HEK293T (cell line): ENCODE data around the gene OR10A4.
"Not testable (repeated sequence)": the region's sequence is repeated elsewhere in the genome, so short reads cannot be mapped to it uniquely, and the experiment has no call there.

Experiments
- CTCF ChIA-PET: fragments of 350-600 bp; formaldehyde crosslinking; extraction: SDS; loops from one replicate; lab custom pipeline; 2021; ENCODE audit warnings: antibody characterized with exemption, inconsistent platforms; lab: Yijun Ruan, JAX
- POLR2A ChIA-PET: fragments of 350-600 bp; formaldehyde crosslinking; extraction: SDS; loops from one replicate; lab custom pipeline; 2020; ENCODE audit warnings: antibody characterized with exemption, inconsistent platforms; lab: Yijun Ruan, JAX
- DNase-seq: peaks from one replicate; pipeline ENCODE4 v3.0.0; 2012; ENCODE audit warnings: mixed read lengths; ENCODE audit errors: extremely low spot score
- ARNT ChIP-seq: fragments of 450-650 bp; IDR thresholded peaks from 2 replicates; pipeline ENCODE4 v1.6.1; 2017; ENCODE audit warnings: mild to moderate bottlenecking
- BHLHE40 ChIP-seq: fragments of 450-650 bp; IDR thresholded peaks from 2 replicates; pipeline ENCODE4 v1.6.1; 2016; ENCODE audit warnings: mild to moderate bottlenecking, moderate library complexity, borderline replicate concordance
- CTBP1 ChIP-seq: fragments of 450-650 bp; IDR thresholded peaks from 2 replicates; pipeline ENCODE4 v1.6.1; 2016; ENCODE audit warnings: borderline replicate concordance
- ELF4 ChIP-seq: fragments of 450-650 bp; IDR thresholded peaks from 2 replicates; pipeline ENCODE4 v1.6.1; 2017; ENCODE audit warnings: antibody characterized with exemption
- FOXA1 ChIP-seq: fragments of 450-650 bp; IDR thresholded peaks from 2 replicates; pipeline ENCODE4 v1.6.1; 2016; ENCODE audit warnings: mild to moderate bottlenecking
- FOXK2 ChIP-seq: fragments of 450-650 bp; IDR thresholded peaks from 2 replicates; pipeline ENCODE4 v1.6.1; 2016; ENCODE audit warnings: mild to moderate bottlenecking
- FOXM1 ChIP-seq: fragments of 450-650 bp; IDR thresholded peaks from 2 replicates; pipeline ENCODE4 v1.6.1; 2017; ENCODE audit warnings: mild to moderate bottlenecking, borderline replicate concordance
- HDGF ChIP-seq: fragments of 450-650 bp; IDR thresholded peaks from 2 replicates; pipeline ENCODE4 v1.6.1; 2017; ENCODE audit warnings: antibody characterized with exemption, borderline replicate concordance
- L3MBTL2 ChIP-seq: fragments of 450-650 bp; conservative IDR thresholded peaks from 2 replicates; pipeline ENCODE4 v1.6.1; 2016; ENCODE audit warnings: mild to moderate bottlenecking
- LEF1 ChIP-seq: fragments of 450-650 bp; IDR thresholded peaks from 2 replicates; pipeline ENCODE4 v1.6.1; 2017; ENCODE audit warnings: mild to moderate bottlenecking, borderline replicate concordance
- NFRKB ChIP-seq: fragments of 450-650 bp; IDR thresholded peaks from 2 replicates; pipeline ENCODE4 v1.6.1; 2016; ENCODE audit warnings: mild to moderate bottlenecking, moderate library complexity
- SP1 ChIP-seq: fragments of 450-650 bp; IDR thresholded peaks from 2 replicates; pipeline ENCODE4 v1.6.1; 2017
- SUZ12 ChIP-seq: fragments of 450-650 bp; IDR thresholded peaks from 2 replicates; pipeline ENCODE4 v1.6.1; 2016; ENCODE audit warnings: mild to moderate bottlenecking
- TARDBP ChIP-seq: fragments of 450-650 bp; IDR thresholded peaks from 2 replicates; pipeline ENCODE4 v1.6.1; 2016
- ZNF384 ChIP-seq: fragments of 450-650 bp; IDR thresholded peaks from 2 replicates; pipeline ENCODE4 v1.6.1; 2016
- TF ChIP-seq, protein P1 (sequence below): fragments of 450-650 bp; IDR thresholded peaks from 2 replicates; pipeline ENCODE4 v1.6.1; 2016

The OR10A4 gene

DNA sequence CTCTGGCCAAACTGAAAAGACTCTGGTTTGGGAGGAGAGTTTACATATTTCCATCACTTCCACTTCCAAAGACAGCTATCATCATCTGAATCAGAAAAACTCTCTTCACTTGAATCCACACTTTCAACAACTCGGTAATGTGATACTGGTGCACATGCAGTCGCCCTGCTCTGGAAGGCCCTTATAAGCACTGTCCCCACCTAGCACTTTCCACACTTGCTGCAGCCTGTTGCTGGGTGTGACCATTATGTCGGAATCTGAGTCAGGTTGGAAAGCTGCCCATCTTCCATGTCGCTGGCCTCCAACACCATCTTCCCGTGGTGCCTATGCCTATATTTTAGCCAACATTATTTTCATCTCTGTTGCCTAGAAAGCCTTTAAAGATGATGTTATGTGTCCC, 32.1 kb upstream of the OR10A4 start:
- CTCF ChIA-PET = no interaction called here

DNA sequence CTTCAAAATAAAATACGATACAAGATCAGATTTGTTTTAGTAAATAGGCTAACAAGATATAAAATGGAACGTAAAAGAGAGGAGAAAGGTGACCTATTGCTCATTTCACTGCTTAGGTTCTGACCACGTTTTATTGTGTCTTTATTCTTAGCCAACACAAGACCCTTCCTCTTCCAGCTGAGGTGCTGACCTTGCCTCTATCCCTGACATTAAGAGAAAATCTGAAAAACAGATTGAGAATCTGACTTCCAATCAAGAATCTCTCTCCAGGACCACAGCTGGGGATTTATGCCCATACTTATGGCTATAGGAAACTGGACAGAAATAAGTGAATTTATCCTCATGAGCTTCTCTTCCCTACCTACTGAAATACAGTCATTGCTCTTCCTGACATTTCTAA, 31.0 kb upstream of the OR10A4 start, which contains the start of gene OR10A5:
Gene OR10A5 (plus strand): TSS at position 301 of the 400 bp plus-strand sequence. CDS start 0 bp downstream, at position 301.
- ChIA-PET POLR2A (no interaction called here), CTCF (no interaction called here)
- TF ChIP-seq CTBP1 (no peak), TARDBP (no peak), ZNF384 (no peak), FOXK2 (no peak), SP1 (no peak), LEF1 (no peak), ELF4 (no peak), HDGF (no peak), FOXM1 (no peak), L3MBTL2 (no peak), NFRKB (no peak), SUZ12 (no peak), ARNT (no peak), FOXA1 (no peak), BHLHE40 (no peak)
- TF ChIP-seq, protein P1, sequence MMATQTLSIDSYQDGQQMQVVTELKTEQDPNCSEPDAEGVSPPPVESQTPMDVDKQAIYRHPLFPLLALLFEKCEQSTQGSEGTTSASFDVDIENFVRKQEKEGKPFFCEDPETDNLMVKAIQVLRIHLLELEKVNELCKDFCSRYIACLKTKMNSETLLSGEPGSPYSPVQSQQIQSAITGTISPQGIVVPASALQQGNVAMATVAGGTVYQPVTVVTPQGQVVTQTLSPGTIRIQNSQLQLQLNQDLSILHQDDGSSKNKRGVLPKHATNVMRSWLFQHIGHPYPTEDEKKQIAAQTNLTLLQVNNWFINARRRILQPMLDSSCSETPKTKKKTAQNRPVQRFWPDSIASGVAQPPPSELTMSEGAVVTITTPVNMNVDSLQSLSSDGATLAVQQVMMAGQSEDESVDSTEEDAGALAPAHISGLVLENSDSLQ = no peak
- no peak for DNase-seq

More for the DNA sequence above, 32.1 kb upstream of the OR10A4 start:
- TF ChIP-seq FOXA1 (no peak), CTBP1 (no peak), ZNF384 (no peak), HDGF (no peak), SUZ12 (no peak), FOXK2 (no peak), FOXM1 (no peak), SP1 (no peak), LEF1 (no peak)
- DNase-seq = no peak
- POLR2A ChIA-PET = no interaction called here

DNA sequence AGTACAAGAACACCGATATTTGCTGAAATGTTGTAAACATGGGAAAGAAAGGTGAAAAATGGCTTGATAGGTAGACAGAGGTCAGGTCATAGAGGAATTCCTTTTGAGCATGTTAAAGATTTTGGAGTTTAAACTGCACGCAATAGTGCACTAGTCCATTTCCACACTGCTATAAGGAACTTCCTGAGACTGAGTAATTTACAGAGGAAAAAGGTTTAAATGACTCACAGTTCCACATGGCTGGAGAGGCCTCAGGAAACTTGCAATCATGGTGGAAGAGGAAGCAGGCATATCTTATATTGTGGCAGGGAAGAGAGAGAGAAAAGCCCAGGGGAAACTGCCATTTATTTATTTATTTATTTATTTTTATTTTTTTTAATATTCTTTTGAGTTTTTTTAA, 25.9 kb upstream of the OR10A4 start:
- no peak for TF ChIP-seq FOXM1
- TF ChIP-seq ARNT = no peak
- TF ChIP-seq BHLHE40 = no peak
- no peak for TF ChIP-seq TARDBP
- no peak for TF ChIP-seq L3MBTL2
- no peak for TF ChIP-seq FOXK2
- TF ChIP-seq CTBP1 = no peak
- POLR2A ChIA-PET = no interaction called here

DNA sequence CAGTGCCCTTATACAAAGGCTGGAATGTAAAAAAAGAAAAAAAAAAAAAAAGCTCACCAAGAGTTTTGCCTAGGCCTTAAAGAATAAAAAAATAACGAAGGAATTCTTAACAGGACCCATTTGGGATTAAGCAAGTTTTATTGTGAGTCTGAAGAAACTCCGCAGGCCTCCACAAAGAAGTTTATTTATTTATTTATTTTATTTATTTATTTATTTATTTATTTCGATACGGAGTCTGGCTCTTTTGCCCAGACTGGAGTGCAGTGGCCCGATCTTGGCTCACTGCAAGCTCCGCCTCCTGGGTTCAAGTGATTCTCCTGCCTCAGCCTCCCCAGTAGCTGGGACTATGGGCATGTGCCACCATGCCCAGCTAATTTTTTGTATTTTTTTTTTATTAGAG, 21.6 kb upstream of the OR10A4 start:
- DNase-seq, POLR2A ChIA-PET: not testable (repeated sequence)
- CTCF ChIA-PET = interaction anchor here (0.7 to 1.5 kb wide), 2 partner anchors 10 to 840 kb away, joined by 3 to 4 read pairs; no protein-coding TSS in a partner anchor

More for the DNA sequence above, 25.9 kb upstream of the OR10A4 start:
- DNase-seq = no peak
- CTCF ChIA-PET = no interaction called here

DNA sequence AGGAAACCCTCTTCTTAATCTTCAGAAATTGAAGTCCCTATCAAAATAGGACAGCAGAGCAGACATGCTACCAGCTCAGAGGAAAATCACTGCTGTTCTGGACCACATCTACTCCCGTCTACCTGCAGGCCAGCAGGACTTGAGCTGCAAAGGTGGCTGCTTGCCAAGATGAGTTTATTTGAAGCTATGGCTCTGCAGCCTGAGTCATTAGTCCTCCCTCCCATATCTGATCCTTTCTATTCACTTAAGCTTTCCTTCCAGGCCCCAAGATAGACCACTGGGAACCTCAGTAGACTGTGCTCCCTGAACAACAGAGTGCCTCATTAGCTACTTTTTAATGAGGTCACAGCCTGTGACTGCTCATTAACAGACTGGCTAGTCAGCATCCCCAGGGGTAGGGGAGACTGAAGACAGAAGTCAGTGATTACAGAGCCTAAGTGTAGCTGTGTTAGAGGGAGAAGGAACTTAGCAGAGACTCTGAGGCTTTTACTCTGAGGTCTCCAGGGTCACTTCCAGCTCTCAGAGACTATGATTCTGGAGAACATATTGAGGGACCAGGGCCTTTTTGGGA, 20.4 kb upstream of the OR10A4 start:
- TF ChIP-seq FOXA1 (no peak), NFRKB (no peak), CTBP1 (no peak), FOXM1 (no peak), BHLHE40 (no peak), ARNT (no peak)
- ChIA-PET CTCF (interaction anchor here (1.5 kb wide), 1 partner anchor 8 kb away, joined by 4 read pairs; no protein-coding TSS in a partner anchor), POLR2A (no interaction called here)
- no peak for DNase-seq

DNA sequence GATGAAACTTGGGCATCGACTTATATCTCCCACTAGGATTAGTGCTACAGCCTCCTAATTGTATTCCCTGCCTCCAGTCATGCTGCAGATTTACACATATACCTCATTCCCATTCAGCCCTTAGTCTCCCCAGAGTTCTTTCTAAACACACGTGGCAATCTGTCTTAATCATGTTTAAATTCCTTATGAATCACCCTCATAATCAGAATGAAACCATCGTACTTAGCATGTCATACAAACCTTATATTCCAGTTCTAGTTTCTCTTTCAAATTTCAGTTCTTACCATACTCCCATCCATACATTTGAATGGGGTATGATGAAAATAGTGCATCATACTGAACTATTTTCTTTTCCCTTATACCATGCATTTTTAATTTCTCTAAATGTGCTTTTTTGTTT, 19.6 kb upstream of the OR10A4 start:
- TF ChIP-seq FOXA1 (no peak), BHLHE40 (no peak), ELF4 (no peak), HDGF (no peak)
- ChIA-PET POLR2A (no interaction called here), CTCF (no interaction called here)
- DNase-seq = no peak

DNA sequence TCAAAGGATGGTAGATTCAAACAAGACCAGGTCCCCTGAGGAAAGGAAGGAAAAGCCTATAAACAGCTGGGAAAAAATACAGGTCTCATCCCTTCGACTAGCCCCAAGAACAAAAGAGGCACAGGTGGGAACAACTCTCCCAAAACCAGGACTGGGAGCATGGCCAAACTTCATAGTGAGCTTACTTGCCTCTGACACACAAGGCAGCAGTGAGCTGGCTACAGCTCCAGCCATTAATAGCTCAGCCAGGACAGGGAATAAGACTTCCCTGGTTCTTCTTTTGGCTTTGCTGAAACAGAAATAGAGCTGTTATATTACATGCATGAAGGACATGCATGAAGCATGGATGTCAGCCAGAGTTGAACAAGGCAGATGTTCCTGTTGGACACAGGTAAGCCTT, 13.5 kb upstream of the OR10A4 start, which contains the start of gene OR10A2:
Gene OR10A2 (plus strand): TSS at position 97 of the 400 bp plus-strand sequence. CDS start 6,698 bp downstream, outside the sequence.
- DNase-seq = no peak
- TF ChIP-seq L3MBTL2 (no peak), CTBP1 (no peak), ZNF384 (no peak), FOXA1 (no peak)
- CTCF ChIA-PET = no interaction called here
- POLR2A ChIA-PET = no interaction called here

DNA sequence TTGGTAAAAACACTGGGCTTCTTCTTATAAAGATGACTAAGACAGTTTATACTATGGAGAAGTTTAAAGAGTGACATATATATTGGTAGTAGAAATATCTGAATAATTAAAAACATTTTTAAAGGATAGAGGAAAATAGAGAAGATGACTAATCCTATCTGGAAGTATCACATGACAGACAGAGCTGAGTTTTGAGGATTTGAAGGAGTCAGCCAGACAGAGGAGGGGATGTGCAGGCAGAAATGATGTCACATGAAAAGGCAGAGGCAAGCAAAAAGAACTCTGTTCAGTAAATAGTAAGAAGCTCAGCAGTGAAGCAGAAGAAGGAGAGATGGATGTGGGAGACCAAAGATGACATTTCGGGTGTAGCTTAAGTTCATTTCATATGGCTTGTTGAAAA, 12.0 kb upstream of the OR10A4 start:
- ChIA-PET CTCF (interaction anchor here (0.6 to 1.4 kb wide), 2 partner anchors 9 to 1041 kb away, joined by 4 to 5 read pairs; no protein-coding TSS in a partner anchor), POLR2A (no interaction called here)
- no peak for DNase-seq
- TF ChIP-seq SUZ12 (no peak), CTBP1 (no peak), LEF1 (no peak), FOXK2 (no peak), FOXA1 (no peak), ARNT (no peak), L3MBTL2 (no peak), BHLHE40 (no peak), HDGF (no peak), ELF4 (no peak), FOXM1 (no peak), SP1 (no peak), ZNF384 (no peak), NFRKB (no peak), TARDBP (no peak)
- TF ChIP-seq, protein P1 = no peak
